ENCODE measurements around the gene PMVK.

Gene PMVK

GRCh38 chr1:154974808-154975408 is 38.4 kb upstream of the PMVK start:
- H3K4me2 ChIP-seq (ENCODE audit: insufficient read depth, low read length) = peak overlapping the region; percentile 92
- peak; percentile 93 for DNase-seq
- H3K4me3 ChIP-seq (ENCODE audit: low read depth in 1 of 2, low read length in 2 of 2) = peak overlapping the region; percentile 79 to 82
- H3K4me1 ChIP-seq (ENCODE audit: insufficient read depth, low read length) = peaks cover 63% of the 10 kb centered on the region
- peak overlapping the region; percentile 67 for H2AFZ ChIP-seq (ENCODE audit: low read depth, low read length)
- TF ChIP-seq CTCF (IDR thresholded peaks at IDR 0.05; ENCODE audit: borderline replicate concordance, extremely low read depth, low read length, poor library complexity, severe bottlenecking) (no peak), EZH2 (IDR thresholded peaks at IDR 0.05; ENCODE audit: borderline replicate concordance, low read depth, low read length, severe bottlenecking) (no peak)
- peaks cover 53% of the 10 kb centered on the region for H4K20me1 ChIP-seq (ENCODE audit: insufficient read depth, low read length)
- H3K79me2 ChIP-seq (ENCODE audit: insufficient read depth, low read length) = peaks cover 84% of the 10 kb centered on the region
- H3K27ac ChIP-seq (ENCODE audit: low read length) = peak overlapping the region; percentile 92
- H3K36me3 ChIP-seq (ENCODE audit: insufficient read depth, low read length) = peaks cover 51% of the 10 kb centered on the region
- H3K9ac ChIP-seq (ENCODE audit: low read depth, low read length) = peak overlapping the region; percentile 91
- H3K9me3 ChIP-seq (ENCODE audit: insufficient read depth, low read length, severe bottlenecking) = no peaks in the 10 kb centered on the region
- H3K27me3 ChIP-seq (ENCODE audit: insufficient read depth, low read length, poor library complexity) = no peaks in the 10 kb centered on the region
- ATAC-seq (ENCODE audit: insufficient read depth, low read depth) = peak; percentile 51

- peak within 1 kb of the TSS; percentile 91 for H3K9ac ChIP-seq (ENCODE audit: low read depth, low read length)
- H3K9me3 ChIP-seq (ENCODE audit: insufficient read depth, low read length, severe bottlenecking) = no peaks in the 10 kb centered on the region
- H3K27me3 ChIP-seq (ENCODE audit: insufficient read depth, low read length, poor library complexity) = no peaks in the 10 kb centered on the region
- H3K4me3 ChIP-seq (ENCODE audit: low read depth in 1 of 2, low read length in 2 of 2) = peak within 1 kb of the TSS; percentile 79 to 93
- peak within 1 kb of the TSS; percentile 98 for H3K27ac ChIP-seq (ENCODE audit: low read length)
- peaks cover 54% of the 10 kb centered on the region for H4K20me1 ChIP-seq (ENCODE audit: insufficient read depth, low read length)
- TF ChIP-seq CTCF (IDR thresholded peaks at IDR 0.05; ENCODE audit: borderline replicate concordance, extremely low read depth, low read length, poor library complexity, severe bottlenecking) (no peak), EZH2 (IDR thresholded peaks at IDR 0.05; ENCODE audit: borderline replicate concordance, low read depth, low read length, severe bottlenecking) (no peak)
- H3K79me2 ChIP-seq (ENCODE audit: insufficient read depth, low read length) = peaks cover 85% of the 10 kb centered on the region
- H3K4me2 ChIP-seq (ENCODE audit: insufficient read depth, low read length) = peak within 1 kb of the TSS; percentile 92
- H2AFZ ChIP-seq (ENCODE audit: low read depth, low read length) = peak within 1 kb of the TSS; percentile 88
- peak; percentile 99 for DNase-seq
- peaks cover 50% of the 10 kb centered on the region for H3K36me3 ChIP-seq (ENCODE audit: insufficient read depth, low read length)
- ATAC-seq (ENCODE audit: insufficient read depth, low read depth) = peak; percentile 91
- peaks cover 60% of the 10 kb centered on the region for H3K4me1 ChIP-seq (ENCODE audit: insufficient read depth, low read length)
Observed at GRCh38 chr1:154974102-154974807, 37.7 kb upstream of the PMVK start, which contains the start of gene CKS1B. Gene CKS1B, plus strand, starts transcription at chr1:154974681. Its CDS starts 65 bp downstream, at chr1:154974746.

- Histone ChIP-seq H2AFZ (ENCODE audit: low read depth, low read length) (peak overlapping the region; percentile 88), H3K27ac (ENCODE audit: low read length) (peak overlapping the region; percentile 98), H3K4me2 (ENCODE audit: insufficient read depth, low read length) (peak overlapping the region; percentile 71), H4K20me1 (ENCODE audit: insufficient read depth, low read length) (peaks cover 60% of the 10 kb centered on the region), H3K9ac (ENCODE audit: low read depth, low read length) (peak overlapping the region; percentile 91), H3K27me3 (ENCODE audit: insufficient read depth, low read length, poor library complexity) (no peaks in the 10 kb centered on the region), H3K4me1 (ENCODE audit: insufficient read depth, low read length) (peaks cover 59% of the 10 kb centered on the region), H3K36me3 (ENCODE audit: insufficient read depth, low read length) (peaks cover 53% of the 10 kb centered on the region), H3K79me2 (ENCODE audit: insufficient read depth, low read length) (peaks cover 85% of the 10 kb centered on the region), H3K4me3 (ENCODE audit: low read depth in 1 of 2, low read length in 2 of 2) (peak overlapping the region; percentile 79 to 93), H3K9me3 (ENCODE audit: insufficient read depth, low read length, severe bottlenecking) (no peaks in the 10 kb centered on the region)
- TF ChIP-seq CTCF (IDR thresholded peaks at IDR 0.05; ENCODE audit: borderline replicate concordance, extremely low read depth, low read length, poor library complexity, severe bottlenecking) = peak; percentile 36
- no peak for TF ChIP-seq EZH2 (IDR thresholded peaks at IDR 0.05; ENCODE audit: borderline replicate concordance, low read depth, low read length, severe bottlenecking)
- ATAC-seq (ENCODE audit: insufficient read depth, low read depth) (no peak), DNase-seq (peak; percentile 88)
Observed at GRCh38 chr1:154973344-154974101, 37.0 kb upstream of the PMVK start.
